Measurements from ENCODE around the gene PIMREG. TPM values are rescaled to one million over a fixed set of nuclear protein-coding genes. Genes with fewer than 3 reads are reported as not detected.

PIMREG gene
- total RNA-seq, 2 donors from 2014 or later, result 4.3 to 26.0 TPM

- no peak overlapping the region for H3K9ac ChIP-seq (ENCODE audit: low read depth in 2 of 2, low read length in 2 of 2)
- no peaks in the 10 kb centered on the region for H3K36me3 ChIP-seq
- no peaks in the 10 kb centered on the region for H3K27me3 ChIP-seq
- no peaks in the 10 kb centered on the region for H3K4me1 ChIP-seq
- no peak overlapping the region for H3K4me3 ChIP-seq
- H3K27ac ChIP-seq, result no peak overlapping the region
- TF ChIP-seq CTCF (IDR thresholded peaks at IDR 0.05), result no peak
- H3K9me3 ChIP-seq, result no peaks in the 10 kb centered on the region
- DNase-seq, result no peak
- intact Hi-C loops (cut with DNase I), result no loop called here
Measured at GRCh38 chr17:6448473-6448872, 4.2 kb downstream of the PIMREG start.

- intact Hi-C loops (cut with DNase I), result no loop called here
- Histone ChIP-seq H3K27ac (no peak overlapping the region), H3K36me3 (no peaks in the 10 kb centered on the region), H3K9ac (ENCODE audit: low read depth in 2 of 2, low read length in 2 of 2) (no peak overlapping the region), H3K9me3 (no peaks in the 10 kb centered on the region), H3K4me1 (no peaks in the 10 kb centered on the region), H3K4me3 (no peak overlapping the region), H3K27me3 (no peaks in the 10 kb centered on the region)
- DNase-seq, result no peak
- no peak for TF ChIP-seq CTCF (IDR thresholded peaks at IDR 0.05)
Measured at GRCh38 chr17:6449307-6449706, 5.1 kb downstream of the PIMREG start.

GRCh38 chr17:6450926-6451832 lies 6.9 kb downstream of the PIMREG start:
- Histone ChIP-seq H3K9me3 (no peaks in the 10 kb centered on the region), H3K4me3 (no peak overlapping the region), H3K27me3 (no peaks in the 10 kb centered on the region), H3K4me1 (no peaks in the 10 kb centered on the region), H3K27ac (no peak overlapping the region), H3K36me3 (no peaks in the 10 kb centered on the region), H3K9ac (ENCODE audit: low read depth in 2 of 2, low read length in 2 of 2) (no peak overlapping the region)
- intact Hi-C loops (cut with DNase I), result no loop called here
- no peak for DNase-seq
- no peak for TF ChIP-seq CTCF (IDR thresholded peaks at IDR 0.05)

- intact Hi-C loops (cut with DNase I), result no loop called here
- no peak overlapping the region for H3K27ac ChIP-seq
Measured at GRCh38 chr17:6452471-6453266, 8.4 kb downstream of the PIMREG start.

More at GRCh38 chr17:6452471-6453266, 8.4 kb downstream of the PIMREG start:
- TF ChIP-seq CTCF (IDR thresholded peaks at IDR 0.05), result no peak
- Histone ChIP-seq H3K36me3 (no peaks in the 10 kb centered on the region), H3K9ac (ENCODE audit: low read depth in 2 of 2, low read length in 2 of 2) (no peak overlapping the region), H3K4me3 (no peak overlapping the region), H3K27me3 (no peaks in the 10 kb centered on the region), H3K9me3 (no peaks in the 10 kb centered on the region), H3K4me1 (no peaks in the 10 kb centered on the region)
- no peak for DNase-seq
